NCI-H128 (cell line): ENCODE measurements around the gene CEP57.
"Not testable (repeated sequence)": the region's sequence is repeated elsewhere in the genome, so short reads cannot be mapped to it uniquely, and the experiment has no call there.

Source experiments
- DNase-seq: peaks from one replicate; lab custom pipeline; 2025; ENCODE audit not compliant: unreplicated experiment; lab: John Stamatoyannopoulos, UW

Gene CEP57

DNA sequence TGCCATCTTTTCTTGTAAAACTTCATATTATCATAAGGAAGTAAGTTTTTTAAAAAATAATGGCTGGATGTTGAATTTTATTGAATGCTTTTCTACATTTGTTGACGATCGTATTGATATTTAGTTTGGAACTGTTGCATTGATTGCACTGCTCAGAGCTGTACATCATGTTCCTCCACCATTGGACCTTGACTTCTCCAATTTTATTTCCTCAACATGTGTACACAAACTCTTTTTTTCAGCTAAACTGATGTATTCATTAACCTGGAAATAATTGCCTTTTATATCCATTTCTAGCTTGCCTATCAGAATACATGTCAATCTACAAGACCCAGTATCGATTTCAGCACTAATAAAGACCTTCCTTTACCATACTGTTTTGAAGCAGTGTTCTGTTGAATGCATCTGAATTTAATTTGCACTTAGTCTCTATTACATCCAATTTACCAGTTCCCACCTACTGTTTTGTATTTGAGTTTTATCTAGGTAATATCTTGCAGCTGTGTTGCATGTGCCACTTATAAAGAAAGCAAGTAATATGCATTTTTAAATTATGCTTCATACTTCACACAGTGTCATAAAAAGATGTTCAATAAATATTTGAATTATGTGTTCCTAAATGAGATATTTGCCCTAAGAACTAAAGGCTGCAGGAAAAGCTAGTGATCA is 5.5 kb downstream of the CEP57 start:
- DNase-seq: no peak

GRCh38 chr11:95796501-95796900 is 6.2 kb downstream of the CEP57 start:
- no peak for DNase-seq

DNA sequence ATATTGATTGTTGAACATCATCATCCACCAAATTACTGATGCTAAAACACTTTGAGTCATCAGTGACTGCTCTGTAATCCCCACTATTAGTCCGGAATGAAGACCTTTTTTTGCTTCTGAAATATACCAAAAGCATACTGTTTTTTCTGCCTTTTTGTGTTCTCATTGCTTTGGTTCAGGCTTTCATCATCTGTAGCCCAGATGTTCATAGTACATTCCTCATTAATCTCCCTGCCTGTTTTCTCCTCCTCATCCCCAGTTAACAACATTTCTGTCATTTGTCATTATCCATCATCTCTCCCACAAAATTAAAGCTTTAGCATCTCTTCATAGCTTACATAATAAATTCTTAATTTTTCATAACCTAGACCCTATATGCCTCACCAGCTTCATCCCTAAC is 9.2 kb downstream of the CEP57 start:
- no peak for DNase-seq

DNA sequence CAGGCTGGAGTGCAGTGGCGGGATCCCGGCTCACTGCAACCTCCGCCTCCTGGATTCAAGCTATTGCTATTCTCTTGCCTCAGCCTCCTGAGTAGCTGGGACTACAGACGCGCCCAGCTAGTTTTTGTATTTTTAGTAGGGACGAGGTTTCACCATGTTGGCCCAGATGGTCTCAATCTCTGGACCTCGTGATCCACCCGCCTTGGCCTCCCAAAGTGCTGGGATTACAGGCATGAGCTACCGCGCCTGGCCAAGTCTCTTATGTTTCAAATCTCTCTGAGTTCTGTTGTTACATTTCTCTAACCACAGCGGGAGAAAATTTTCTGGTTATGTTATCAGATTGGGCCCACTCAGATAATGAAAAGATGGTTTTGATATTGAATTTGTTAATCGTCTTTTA is 10.1 kb downstream of the CEP57 start:
- no peak for DNase-seq

DNA sequence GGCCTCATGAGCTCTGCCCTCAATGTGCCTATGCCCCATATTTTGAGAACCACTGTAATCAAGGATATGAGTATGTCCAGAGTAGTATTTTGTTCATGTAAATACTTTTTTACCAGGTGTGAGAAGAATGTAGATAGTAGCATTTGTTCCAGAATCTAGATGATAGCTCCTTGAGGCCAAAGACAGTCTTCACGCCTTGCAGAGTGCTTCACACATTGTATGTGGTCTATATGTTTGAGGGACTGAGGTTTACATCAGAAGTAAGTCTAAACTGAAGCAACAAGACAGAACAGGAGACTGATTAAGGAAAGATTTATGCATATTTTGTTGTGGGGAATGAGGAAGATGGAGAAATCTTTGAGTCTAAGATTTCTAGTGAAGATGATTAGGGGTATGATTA is 12.5 kb downstream of the CEP57 start:
- no peak for DNase-seq

GRCh38 chr11:95803973-95804372 is 13.7 kb downstream of the CEP57 start:
- DNase-seq: no peak

DNA sequence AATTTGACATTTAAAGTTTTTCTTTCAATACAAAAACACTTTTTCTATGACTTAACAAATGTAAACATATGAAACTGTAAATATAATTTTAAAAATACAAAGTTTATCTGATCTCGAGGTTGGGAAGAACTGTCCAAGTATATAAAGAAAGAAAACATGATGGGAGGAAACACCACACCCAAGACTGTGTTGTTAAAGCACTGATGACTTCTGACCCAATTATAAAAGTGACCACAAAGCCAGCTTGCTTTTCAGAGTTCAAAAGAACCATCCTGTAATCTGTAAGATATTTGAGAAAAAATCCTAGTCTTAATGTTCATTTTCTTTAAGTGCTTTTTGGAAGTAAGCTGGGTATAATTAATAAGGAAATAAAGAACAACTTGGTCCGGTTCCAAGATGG is 15.6 kb downstream of the CEP57 start:
- no peak for DNase-seq

DNA sequence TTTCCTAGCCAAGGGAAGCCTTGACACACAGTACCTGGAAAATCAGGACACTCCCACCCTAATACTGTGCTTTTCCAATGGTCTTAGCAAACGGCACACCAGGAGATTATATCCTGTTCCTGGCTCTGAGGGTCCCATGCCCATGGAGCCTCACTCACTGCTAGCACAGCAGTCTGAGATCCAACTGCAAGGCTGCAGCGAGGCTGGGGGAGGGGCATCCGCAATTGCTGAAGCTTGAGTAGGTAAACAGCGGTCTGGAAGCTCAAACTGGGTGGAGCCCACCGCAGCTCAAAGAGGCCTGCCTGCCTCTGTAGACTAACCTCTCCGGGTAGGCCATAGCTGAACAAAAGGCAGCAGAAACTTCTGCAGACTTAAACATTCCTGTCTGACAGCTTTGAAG is 16.2 kb downstream of the CEP57 start:
- not testable (repeated sequence) for DNase-seq

DNA sequence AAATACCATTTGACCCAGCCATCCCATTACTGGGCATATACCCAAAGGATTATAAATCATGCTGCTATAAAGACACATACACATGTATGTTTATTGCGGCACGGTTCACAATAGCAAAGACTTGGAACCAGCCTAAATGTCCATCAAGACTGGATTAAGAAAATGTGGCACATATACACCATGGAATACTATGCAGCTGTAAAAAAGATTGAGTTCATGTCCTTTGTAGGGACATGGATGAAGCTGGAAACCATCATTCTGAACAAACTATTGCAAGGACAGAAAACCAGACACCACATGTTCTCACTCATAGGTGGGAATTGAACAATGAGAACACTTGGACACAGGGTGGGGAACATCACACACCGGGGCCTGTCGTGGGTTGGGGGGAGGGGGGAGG is 20.8 kb downstream of the CEP57 start:
- not testable (repeated sequence) for DNase-seq

- DNase-seq: no peak
Measured at GRCh38 chr11:95816037-95816436, 25.7 kb downstream of the CEP57 start.

DNA sequence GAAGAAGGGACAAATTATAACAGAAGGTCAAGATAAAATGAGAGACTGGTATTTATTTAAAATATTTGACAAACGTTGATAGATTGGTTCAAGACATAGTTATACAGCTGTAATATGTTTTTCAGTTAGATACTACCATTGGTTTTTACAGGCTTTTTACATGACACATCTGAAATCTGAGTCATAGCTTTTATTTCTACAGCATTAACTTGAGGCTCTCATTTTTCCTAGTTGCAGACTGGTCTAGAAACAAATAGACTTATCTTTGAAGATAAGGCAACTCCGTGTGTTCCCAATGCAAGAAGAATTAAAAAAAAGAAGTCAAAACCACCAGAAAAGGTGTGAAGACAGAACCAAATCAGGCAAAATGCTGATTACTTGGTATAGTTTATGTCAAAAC is 31.3 kb downstream of the CEP57 start:
- DNase-seq: no peak

- DNase-seq: no peak
Measured at GRCh38 chr11:95827696-95828095, 37.4 kb downstream of the CEP57 start.

- DNase-seq: no peak
Measured at GRCh38 chr11:95829580-95830259, 39.4 kb downstream of the CEP57 start.

DNA sequence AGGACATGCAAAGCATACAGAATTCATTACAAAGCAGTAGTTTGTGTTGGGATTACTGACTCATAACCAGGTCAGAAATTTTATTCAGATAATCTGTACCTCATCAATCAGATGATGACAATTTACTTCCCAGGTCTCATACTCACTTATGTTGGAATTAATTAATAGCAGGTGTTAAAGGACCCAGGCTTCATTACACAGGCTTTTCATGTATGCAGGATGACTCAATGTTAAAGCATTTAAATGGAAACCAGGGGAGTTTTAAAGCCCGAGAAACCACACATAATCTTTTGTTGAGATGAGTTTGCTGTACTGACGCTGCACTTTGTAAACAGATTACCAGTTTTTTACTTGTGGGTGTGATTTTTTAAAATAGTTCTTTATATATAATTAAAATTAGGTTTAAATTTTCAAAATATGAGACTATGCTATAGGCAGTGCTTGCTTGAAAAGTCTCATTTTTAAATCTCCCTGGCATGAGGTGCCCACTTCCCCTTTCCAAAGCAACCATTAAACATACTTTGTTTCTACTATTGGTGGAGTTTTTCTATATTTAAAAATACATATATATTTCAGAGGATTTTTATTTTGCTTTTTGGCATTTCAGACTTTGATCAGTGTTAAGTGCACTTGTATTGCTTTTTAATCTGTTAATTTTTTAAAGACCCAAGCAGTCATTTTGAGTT is 41.0 kb downstream of the CEP57 start:
- DNase-seq: no peak

GRCh38 chr11:95832763-95833162 is 42.5 kb downstream of the CEP57 start:
- no peak for DNase-seq

DNA sequence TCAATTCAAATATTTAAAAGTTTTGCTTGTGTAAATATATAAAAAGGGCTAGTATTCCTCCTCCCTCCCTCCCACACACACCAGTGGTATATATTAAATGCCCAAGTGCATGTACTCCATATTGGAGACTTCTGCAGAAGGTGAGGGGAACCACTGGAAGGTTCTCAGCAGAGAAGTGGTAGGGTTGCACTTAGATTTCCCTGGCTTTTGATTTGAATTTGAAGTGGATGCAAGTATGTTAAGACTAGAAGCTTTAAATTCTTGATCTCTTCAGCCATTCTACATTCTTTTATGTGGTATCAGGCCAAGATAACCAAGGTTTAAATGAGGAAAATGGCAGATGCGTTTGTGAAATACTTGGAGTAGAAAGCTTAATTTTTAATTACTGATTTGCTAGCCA is 43.1 kb downstream of the CEP57 start:
- no peak for DNase-seq

GRCh38 chr11:95835351-95835750 is 45.1 kb downstream of the CEP57 start:
- DNase-seq: no peak

DNA sequence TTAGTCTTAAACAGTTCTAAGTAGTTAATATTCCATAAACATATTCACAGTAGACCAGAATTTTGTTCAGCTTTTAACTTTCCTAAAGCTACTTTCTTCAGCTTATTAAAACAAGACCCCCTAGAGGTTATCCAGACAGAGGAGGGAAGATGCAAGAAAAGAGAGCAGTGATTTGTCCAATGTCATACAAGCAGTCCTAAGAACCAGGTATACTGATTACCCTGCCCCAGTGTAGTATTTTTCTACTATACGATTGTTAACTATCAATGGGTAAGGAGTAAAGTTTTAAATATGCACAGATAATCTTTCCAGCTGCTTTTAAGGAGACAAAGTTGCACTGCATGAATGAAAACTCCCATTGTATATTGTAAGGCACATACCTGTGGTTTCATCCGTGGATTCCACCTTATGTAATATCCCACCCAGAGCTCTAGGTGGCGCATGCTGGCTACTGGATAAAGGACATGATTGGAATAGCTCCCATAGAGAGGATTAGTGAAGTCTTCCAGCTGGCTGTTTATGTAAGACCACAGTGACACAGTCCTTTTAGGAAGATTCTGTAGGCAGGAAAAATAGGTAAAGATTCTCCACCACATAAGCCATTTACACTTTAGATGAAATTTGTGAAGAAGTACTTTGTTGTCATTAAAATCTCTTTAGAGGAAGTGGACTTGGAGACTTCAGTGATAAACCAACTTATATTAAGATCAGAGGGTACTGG is 45.6 kb downstream of the CEP57 start:
- DNase-seq: peak; percentile 44

GRCh38 chr11:95845167-95845566 is 54.9 kb downstream of the CEP57 start:
- DNase-seq: no peak

DNA sequence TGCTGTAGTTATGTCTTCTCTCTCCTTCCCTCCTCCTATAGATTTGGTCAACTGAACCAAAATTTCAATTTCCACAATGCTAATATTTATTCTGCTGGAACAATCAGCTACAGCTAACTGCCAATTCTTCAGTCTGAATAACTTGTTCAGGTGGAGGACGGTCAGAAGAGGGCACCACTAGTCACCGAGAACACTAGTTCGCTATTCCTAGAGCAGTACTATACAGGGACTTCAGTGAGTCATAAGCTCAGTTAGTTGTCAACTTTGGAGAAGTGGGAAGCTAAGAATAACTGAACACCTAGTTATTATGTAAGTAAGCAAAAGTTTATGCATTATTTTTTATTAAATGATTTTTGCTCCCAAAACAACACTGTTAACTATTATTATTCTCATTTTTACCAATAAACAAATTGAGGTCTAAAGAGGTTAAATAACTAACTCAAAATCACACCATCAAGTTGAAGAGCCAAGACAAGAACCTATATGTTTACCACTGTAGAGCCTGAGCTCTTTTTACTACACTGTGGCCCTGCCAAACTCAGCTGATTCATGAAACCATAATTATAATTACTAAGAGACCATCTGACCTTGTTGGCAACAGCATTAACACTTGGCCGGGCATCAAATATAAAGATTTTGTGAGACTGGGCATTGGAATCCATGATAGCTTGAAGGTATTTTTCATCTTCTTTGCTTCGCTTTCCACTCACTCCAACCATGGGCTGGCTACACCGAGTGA is 59.0 kb downstream of the CEP57 start:
- DNase-seq: no peak

- no peak for DNase-seq
Measured at GRCh38 chr11:95850137-95850536, 59.8 kb downstream of the CEP57 start.
